DMS 273 treated with DMSO at 0.1 percent for 48 hours (cell line): ENCODE measurements around the gene NLGN4Y.

Experiments
- DNase-seq: peaks from one replicate; lab custom pipeline; 2025; lab: John Stamatoyannopoulos, UW

Gene NLGN4Y

DNA sequence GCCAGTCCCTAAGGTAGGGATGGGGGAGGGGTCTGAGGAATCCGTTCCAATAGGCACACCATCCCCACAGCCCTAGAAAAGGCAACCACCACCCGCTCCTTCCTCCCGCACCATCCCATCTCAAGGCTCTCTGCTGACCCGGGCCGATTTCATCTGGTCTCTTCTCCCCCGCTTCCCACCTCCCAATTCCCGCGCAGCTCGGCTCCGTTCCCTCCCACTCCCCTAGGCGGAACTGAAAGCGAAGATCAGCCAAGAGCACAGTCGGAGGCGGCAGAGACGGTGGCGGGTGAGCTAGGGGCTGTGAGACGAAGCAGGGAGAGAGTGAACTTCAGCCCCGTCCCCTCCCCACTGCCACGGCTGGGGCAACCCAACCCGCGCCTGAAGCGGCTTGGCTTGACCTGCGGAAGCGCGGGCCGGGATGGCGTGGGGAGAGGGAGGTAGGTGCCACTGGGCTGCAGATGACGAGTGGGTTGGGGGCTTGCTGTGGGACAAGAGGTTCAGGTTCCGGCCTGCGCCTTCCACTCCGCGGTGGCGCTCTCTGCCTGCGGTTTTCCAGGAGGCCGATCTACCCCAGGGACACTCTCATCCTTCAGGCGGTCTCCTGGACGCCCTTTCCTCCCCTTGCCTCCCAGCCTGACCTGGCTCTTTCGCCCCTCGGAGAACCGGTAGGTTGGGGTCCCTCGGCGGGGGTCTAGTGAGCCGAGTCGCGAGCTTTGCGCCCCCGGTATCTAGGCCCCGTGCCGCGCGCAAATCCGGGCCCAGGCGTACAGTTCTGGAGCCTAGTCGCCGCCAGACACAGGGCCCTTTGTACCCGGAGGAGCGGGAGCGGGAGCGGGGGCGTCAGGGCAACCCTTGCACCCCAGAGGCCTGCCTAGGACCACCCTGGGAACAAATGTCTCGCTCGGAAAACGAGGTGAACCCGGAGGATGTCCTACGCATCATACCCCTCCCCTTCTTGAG, at the start of gene NLGN4Y:
TSS of gene NLGN4Y (plus strand) at position 258 of the 960 bp plus-strand sequence. CDS start 97,591 bp downstream, outside the sequence.
- DNase-seq, result no peak

DNA sequence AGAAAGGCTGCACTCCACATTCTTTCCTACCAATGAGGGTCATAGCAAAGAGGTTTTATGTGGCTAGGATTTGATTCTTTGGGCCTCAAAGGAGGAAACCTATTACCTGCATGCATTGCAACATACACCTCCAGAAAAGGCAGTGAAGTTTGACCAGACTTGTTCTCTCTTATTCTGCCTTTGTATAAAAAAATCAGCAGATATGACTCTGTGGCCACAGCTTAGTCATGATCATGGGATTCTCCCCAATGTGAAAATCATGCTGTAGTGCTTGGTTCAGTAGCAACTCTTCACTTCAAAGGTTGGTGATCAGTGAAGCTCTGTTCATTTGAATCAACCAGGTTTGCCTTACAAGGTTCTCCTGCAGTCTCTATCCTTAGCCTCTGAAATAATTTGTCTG, 38.4 kb upstream of the NLGN4Y start:
- no peak for DNase-seq

DNA sequence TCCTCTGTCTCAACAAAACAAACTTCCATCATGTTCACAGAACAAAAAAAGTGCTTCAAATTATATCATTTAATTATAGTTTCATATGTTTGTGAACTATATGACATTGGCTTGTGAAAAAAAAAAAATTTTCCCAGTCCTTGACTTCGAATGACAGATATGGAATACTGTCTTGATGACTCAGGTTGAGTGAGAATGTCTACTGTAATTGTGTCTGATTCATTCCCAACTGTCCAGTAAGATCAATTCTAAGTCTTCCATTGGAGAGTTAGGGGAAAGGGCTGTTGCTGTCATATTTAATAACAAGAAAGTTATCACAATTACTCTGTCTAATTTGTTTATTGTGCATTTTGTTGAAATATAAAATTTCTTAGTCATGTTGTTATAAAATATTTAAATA, 34.1 kb upstream of the NLGN4Y start:
- DNase-seq, result no peak

DNA sequence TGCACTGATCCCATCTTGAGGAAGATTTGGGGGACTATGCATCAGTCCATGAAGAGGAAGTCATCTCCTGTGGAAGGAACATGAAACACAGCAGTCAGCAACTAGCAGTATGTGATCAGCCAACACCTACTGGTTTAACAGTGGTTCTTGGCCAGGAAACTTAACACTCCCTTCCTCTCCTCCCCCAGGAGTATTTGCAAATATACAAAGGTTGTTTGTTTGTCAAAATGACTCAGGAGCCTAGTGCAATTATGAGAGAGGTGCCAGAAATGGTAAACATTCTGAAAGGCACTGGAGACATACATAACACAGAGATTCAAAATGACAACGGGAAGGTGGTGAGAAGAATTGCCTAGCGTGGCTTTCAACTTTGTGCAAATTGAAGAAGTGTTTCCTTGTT, 26.3 kb upstream of the NLGN4Y start:
- DNase-seq, result no peak

DNA sequence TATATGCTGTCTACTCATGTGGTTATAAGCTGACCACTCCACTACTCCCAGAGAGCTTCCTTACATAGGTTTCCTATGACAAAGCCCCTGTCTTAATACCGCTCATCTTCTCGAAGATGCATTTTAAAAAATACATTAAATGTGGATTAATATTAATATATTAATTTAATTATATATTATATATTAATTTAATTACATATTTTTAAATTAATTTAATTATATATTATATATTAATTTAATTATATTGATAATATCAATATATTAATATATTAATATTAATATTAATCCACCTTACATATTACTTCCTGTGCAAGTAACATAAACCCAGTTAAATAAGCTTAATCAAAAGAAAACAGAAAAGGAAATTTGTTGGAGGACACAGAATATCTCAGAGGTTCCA, 19.7 kb upstream of the NLGN4Y start:
- no peak for DNase-seq

DNA sequence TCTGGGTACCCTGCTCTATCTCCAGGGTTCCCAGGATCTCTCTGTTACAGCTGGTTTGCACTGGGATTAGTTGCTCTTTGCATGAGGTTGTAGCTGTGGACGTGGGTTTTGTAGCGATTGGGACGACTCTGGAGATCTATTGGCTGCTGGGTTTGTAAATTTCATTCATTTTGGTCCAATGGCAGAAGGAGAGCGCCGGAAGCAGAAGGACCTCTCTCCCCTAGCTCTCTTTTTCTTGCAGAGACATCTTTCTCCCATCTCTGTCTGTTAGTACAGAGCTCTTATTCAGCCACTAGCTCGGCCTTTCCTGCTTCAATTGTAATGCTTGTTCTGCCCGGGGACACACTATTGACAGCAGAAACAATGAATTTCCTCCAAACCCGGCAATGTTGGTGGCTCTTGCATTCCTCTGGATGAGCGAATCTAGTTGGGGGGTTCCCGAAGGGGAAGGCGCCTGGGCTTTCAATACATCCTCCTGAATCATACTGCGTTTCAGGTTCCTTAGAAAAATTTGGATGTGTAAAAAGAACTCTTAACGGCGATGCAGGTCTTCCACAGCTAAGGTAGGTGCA, 1.9 kb upstream of the NLGN4Y start:
- no peak for DNase-seq

DNA sequence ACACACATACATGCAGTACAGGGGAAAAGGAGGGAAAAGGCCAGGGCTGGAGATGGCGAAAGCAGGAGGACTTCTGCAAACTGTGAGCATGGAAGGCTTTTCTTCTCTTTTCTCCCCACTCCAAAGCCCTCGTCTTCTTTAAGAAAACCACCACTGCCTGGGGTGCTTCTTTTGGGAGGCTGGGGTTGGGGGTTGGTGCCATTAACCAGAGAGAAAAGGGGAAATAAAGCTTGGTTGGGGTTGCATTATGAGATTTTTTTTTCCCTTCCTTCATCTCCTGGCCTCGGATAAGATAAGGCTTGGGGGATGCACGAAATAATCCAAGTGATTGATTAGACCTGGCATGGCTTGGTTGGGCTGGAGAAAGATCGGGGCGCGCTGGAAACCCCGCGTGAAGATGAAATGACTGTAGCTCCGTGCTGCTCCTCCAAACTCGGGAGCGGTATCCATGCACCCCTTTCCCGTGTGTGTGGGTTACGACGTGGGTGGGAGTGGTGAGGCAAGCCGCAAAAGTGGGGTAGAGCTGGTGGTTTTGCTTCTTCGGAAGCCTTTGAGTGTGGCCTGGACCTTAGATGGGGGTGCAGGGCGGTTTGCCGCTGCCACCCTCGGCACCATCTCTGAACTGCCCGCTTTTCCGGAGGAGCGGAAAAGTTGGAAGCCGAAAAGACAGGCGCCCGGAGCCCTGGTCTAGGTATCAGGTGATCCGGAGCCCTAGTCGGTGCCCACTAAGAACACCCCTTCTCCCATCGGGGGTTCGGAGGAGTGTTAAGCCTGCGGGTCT, 648 bp upstream of the NLGN4Y start:
- DNase-seq, result no peak

DNA sequence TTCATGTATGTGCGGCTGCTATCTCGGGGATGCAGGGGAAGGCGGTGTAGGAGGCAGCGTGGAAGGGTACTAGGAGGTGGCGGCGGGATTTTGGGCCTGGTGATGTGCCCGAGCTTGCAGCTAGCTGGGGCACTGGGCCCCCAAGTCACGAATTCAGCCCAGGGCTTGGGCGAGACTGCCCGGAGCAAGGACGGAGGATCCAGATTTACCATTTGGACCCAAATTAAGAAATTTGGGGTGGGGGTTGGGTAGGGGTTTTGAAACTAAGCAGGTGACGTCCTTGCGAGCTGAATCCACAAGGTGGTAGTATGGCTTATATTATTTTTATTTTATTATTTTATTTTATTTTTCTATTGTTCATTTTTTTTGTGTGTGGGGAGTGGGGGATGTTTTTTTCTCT, 986 bp downstream of the NLGN4Y start:
- DNase-seq, result no peak

DNA sequence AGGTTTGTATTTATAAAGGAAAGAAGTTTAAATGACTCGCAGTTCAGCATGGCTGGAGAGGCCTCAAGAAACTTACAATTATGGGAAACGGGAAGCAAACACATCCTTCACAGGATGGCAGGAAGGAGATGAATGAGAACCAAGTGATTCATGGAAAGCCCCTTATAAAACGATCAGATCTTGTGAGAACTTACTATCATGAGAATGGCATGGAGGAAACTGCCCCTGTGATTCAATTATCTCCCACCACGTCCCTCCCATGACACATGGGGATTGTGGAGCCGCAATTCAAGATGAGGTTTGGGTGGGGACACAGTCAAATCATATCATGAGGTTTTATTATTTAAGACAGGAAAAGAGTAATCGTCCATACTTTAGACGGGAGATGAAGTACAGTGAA, 4.0 kb downstream of the NLGN4Y start:
- DNase-seq, result no peak

DNA sequence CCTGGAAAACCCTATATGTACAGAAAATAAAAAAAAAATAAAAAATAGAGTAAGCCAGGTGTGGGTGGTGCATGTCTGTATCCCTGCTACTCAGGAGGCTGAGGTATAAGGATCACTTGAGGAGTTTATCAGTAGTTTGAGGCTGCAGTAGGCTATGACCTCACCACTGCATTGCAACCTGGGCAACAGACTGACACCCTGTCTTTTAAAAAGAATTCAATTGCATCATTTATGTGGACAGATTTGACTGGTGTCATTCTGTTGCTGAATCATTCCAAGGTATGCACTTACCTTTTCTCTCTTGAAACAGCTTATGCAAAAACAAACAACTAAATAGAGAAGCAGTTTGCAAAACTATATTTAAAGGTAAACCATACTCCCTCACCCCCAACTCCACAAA, 12.4 kb downstream of the NLGN4Y start:
- no peak for DNase-seq

DNA sequence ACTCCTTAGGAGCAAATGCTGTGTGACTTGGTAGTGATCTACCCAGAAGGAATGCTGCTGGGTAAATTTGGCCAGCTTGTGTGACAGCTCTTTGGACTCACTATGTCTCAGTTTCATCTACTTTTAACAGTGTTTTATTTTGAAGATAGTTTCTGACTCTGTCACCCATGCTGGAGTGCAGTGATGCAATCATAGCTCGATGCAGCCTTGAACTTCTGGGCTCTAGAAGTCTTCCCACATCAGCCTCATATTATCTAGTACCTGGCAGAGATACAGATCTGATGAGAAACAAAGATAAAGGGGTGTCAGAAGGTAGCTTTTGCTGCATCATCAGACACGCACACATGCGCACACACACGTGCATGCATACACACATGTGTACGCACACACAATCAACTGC, 19.2 kb downstream of the NLGN4Y start:
- DNase-seq, result no peak

DNA sequence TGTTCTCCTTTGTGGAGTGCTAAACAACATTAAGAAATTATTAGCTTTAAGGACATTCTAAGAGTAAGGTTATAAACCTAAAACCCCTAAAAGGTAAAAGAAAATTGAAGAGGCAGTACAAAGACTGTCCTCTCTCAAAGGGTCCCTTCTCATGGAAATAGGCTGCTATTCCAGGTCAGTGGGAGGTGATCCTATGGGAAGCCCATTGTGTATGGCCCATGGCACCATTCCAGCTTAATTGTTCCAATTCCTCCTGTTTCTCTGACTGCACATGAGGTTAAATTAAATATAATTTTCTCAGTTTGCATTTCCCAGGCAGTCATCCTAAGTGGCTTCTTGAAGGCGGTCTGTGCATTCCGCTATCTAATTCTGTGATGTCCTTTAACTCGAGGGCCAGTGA, 57.0 kb downstream of the NLGN4Y start:
- no peak for DNase-seq

DNA sequence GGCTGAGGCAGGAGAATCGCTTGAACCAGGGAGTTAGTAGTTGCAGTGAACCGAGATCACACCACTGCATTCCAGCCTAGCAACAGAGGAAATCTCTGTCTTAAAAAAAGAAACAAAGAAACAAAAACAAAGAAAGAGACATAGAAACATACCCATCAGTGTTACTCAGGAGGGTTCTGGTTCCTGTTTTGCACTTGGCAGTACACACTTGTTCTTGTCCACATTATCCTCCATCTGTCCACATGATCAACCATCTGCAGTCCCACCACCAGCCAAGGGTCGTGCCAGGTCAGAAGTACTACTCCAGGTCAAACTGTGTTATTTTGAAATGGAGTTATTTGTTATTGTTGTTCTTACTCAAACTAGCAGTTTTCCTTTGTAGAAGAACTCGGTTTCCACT, 62.4 kb downstream of the NLGN4Y start:
- DNase-seq, result no peak

DNA sequence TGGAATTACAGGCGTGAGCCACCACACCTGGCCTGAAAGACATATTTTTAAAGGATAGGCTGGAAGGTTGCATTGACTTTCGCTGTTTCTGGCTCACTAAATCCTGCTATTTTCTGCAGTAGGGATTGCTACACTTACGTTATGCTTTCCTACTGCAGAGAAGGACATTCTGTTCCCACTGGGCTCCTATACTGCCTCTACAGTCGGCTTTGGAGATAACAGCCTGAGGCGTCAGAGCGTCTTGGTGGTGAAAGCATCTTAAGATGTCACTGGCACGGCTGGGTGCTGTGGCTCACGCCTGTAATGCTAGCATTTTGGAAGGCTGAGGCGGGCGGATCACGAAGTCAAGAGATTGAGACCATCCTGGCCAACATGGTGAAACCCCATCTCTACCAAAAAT, 77.0 kb downstream of the NLGN4Y start:
- no peak for DNase-seq

DNA sequence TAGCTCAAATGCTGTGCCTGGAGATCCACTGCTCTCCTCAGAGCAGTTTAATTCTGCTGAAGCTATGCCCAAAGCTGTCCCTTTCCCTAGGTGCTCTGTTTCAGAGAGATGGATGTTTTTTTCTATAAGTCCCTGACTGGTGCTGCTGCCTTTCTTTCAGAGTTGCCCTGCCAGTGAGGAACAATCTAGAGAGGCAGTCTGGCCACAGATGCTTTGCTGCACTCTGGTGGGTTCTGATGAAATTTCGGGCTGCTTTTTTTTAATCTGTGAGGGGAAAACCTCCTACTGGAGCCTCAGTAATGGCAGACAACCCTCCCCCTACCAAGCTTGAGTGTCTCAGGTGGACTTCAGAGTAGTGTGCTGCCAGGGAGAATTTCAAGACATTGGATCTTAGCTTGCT, 93.3 kb downstream of the NLGN4Y start:
- no peak for DNase-seq

DNA sequence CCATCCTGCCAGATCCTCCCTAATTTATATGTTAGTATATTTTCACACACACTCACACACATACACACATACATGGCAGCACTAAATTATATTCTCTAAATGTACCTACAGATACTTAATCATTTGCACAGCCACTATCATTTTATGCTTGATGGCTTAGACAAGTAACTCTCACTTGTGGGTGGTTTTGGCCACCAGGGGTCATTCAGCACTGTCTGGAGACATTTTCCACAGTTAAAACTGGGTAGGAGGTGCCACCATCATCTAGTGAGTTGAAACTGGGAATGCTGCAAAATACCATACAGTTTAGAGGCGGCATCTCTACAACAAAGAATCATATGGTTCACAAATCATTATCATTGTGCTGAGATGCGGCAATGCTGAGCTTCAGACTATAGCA, 94.2 kb downstream of the NLGN4Y start:
- no peak for DNase-seq

DNA sequence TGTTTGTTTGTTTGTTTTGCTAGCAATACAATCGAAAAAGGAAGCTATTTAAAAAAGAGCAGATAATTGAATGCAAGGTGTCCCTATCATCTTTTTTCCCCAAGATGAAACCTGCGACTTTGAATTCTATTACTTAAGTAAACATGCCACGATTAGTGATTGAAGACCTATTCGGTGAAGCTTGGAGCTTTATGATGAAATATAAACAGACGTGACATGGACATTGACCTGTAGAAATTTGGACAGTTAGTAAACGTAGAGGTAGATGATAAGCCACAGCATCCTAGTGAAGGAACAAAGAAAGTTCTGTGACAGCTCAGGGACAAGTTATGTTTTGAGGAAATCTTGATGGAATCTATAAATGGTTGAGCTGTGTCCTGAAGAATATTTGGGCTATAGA, 103.9 kb downstream of the NLGN4Y start:
- no peak for DNase-seq

DNA sequence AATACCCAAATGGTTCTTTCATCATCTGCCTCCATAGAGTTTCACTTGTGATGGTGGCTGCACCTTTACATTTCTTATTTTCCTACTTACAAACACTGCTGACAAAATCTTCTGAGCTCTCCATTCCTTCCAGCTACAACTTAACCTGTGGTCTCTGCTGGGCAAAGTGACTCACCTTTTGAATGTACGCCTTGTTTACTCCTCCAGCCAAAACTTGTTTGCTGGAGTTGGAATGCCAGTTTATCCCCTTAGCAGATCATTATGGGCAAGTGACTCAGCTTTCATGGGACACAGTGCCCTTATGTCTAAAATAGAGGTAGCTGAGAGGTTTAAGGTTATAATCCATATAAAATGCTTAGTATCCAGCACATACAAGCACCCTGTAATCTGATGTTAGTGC, 107.3 kb downstream of the NLGN4Y start:
- no peak for DNase-seq

DNA sequence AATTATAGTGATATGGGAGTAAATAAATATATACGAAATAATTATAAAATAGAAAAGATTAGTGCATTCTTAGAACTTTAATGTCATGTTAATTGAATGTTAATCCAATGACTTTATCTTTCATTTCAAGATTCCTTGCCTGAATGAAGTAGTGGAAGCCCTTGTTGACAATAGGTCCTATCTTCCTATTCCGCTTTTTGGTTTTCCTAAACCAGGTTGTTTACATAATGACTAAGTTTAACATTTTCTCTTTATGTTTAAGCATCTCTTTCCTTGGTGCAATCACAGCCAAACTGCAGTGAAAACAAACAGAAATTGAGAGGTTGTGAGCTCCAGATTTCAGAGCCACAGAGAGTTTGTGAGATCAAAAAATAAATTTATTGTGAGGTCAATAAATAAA, 109.4 kb downstream of the NLGN4Y start:
- no peak for DNase-seq

DNA sequence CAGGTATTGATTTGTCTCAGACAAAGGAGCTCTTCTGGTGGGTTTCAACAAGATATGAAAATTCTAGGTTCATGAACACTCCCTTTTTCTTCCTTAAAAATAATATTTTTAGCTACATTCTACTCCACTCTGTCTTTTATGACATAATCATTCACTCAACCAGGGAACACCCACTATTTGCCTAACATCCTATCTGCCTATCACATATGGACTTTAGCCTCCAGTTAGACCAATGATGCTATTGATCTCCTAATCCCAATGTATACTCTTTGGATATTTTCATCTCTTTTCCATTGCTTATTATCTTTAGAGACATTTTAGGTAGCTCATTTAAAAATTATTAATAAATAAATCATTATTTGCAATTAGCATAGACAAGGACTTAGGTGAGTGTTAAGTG, 110.6 kb downstream of the NLGN4Y start:
- no peak for DNase-seq

DNA sequence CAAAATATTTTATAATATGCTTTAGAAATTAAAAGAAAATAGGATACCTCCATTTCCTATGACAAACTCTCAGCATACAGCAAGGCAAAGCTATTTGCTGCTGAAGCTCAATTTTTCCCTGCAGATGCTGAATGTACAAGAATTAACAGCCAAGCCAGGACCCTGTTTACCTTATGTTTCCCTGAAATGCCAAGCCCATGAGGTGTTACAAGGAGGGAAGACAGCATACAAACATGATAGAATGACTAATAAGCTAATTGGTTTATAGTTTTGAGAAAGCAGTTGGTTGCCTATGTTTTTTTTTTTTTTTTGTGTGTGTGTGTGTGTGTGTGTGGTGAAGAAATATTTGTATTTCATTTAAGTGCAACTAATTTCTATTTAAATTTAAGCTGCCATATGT, 113.2 kb downstream of the NLGN4Y start:
- no peak for DNase-seq

DNA sequence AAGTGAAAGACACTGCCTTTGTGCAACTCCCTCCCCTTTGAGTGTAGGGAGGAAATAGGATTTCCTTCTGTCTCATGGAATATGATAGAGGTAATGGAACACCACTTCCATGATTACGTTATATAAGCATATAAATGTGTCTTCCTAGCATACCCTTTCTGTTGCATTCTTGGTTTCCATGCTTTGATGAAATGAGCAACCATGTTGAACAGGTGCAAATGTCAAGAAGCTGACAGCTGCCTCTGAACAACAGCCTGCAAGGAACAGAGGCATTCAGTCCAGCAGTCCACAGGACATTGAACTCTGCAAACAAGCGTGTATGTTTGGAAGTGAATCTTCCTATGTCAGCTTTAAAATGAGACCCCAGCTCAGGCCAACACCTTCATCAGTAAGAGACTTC, 117.5 kb downstream of the NLGN4Y start:
- no peak for DNase-seq
